Muscle of arm (tissue), 12 donors: Measurements from ENCODE around the gene KRT34. TPM values are rescaled to one million over a fixed set of nuclear protein-coding genes. Genes with fewer than 3 reads are reported as not detected.

Source experiments
- DNase-seq: peaks from one replicate; pipeline ENCODE4 v3.0.0-alpha.2; 2013
- polyA plus RNA-seq, 12 donors: library from polyadenylated mRNA; unstranded; fragments of 120-200 nt; gene quantifications; one replicate each; pipeline ENCODE4 v1.2.1, GENCODE V29; 2013; ENCODE audit not compliant: insufficient read length in 12 of 12

KRT34 gene
- polyA plus RNA-seq, 12 donors: 0.33 TPM; not detected in 11

DNA sequence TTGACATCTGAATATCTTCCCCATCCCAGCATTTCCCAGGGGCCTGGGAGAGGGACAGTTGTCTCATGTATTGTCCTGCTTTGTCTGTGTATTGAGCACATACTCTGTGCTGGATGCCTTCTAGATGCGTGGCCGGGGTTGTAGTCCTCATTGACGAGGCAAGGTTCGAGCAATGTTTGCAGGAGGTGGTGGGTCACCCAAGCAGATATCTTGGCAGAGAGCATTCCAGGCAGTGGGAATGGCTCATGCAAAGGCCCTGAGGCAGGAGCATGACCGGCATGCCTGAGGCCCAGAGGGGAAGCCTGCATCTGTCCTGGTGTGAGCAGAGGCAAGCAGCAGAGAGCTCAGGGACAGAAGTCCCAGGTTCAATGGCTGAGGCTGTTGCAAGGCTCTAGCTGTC, 49.0 kb downstream of the KRT34 start:
- DNase-seq: no peak

DNA sequence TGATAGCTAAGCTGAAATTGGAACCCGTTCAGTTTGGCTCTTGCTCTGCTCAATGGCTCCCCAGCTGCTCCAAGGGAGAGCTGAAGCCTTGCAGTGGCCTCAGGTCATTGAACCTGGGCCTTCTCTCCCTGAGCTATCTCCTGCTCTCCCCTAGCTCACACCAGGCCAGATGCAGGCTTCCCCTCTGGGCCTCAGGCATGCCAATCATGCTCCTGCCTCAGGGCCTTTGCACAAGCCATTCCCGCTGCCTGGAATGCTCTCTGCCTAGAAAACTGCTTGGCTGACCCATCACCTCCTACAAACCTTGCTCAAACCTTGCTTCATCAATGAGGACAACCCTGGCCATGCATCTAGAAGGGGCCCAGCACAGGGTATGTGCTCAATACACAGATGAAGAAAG, 49.9 kb downstream of the KRT34 start:
- no peak for DNase-seq

DNA sequence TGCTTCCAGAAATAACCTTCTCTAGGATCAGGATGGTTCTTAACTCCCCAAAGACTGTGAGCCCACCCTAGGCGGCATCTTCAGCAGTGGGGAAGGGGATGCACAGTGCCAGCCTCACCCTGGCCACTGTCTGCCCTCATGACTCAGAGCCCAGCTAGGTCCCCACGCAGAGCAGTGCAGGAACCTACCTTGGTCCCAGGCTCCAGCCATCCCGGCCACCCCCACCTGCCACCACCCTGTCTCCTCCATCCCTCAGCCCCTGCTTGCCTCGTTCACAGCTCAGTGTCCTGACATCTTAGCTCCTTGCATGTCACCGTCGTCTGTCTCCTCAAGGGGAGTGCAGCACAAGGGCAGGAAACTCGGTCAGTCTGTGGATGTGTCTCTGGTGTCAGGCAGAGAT, 50.5 kb downstream of the KRT34 start:
- no peak for DNase-seq

DNA sequence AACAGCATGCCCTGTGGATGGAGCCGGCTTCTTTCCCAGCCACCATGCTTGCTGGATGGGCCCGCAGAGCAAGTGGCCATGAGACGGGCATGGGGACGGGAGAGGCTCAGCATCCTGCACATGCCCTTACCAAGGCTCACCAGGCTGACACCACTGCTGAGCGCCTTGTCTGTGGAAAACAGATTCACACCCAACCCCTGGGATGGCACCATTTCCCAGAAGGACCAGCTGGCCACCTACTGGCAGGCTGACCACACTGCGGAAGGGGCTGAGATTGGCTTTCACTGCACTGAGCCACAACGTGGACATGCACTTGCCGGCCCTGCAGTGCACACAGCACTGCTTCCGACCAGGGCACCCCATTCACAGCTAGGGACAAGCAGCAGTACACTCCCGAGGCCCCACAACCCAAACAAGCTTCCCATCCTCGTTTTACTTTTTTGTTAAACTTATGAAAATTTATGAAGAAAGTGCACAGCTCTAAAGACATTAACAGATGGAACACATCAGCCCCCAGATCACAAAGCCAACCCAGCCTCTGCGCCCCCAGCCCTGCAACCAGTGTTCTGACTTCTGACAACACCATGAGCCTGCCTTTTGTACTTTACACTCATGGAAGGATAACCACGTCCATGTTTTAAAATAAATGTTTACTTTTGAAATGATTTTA, 52.7 kb downstream of the KRT34 start:
- DNase-seq: no peak

DNA sequence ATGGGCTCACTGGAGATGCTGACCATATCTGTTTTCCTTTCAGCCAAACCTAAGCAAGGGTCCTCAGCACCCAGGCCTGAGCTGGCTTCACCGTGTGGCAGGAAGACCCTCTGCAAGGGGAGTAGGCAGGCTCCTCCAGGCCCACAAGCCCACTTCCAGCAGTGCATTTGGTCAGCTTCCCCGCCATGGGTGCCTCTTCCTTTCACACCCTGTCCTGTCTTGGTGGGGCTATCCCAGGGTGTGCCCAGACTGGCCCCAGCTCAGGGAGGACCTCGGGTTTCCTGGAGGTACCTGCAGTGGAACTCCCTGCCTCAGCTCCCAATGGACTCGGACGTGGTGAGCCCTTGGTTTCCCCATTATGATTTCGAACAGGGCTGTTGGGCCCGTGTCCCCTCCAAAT, 53.9 kb downstream of the KRT34 start:
- no peak for DNase-seq

Other genes with a start within 250 kb of the KRT34 start
- not detected for gene KRTAP4-6, start 241.8 kb downstream of the KRT34 start, polyA plus RNA-seq
- not detected for gene KRTAP4-5, start 232.5 kb downstream of the KRT34 start, polyA plus RNA-seq
- gene KRTAP4-4, start 221.6 kb downstream of the KRT34 start, polyA plus RNA-seq: not detected
- not detected for gene KRTAP4-3, start 214.1 kb downstream of the KRT34 start, polyA plus RNA-seq
- not detected for gene KRTAP4-2, start 204.1 kb downstream of the KRT34 start, polyA plus RNA-seq
- gene KRTAP4-1, start 197.4 kb downstream of the KRT34 start, polyA plus RNA-seq: not detected
- gene KRTAP9-1, start 192.4 kb downstream of the KRT34 start, polyA plus RNA-seq: not detected
- not detected for gene KRTAP9-2, start 155.7 kb downstream of the KRT34 start, polyA plus RNA-seq
- not detected for gene KRTAP9-3, start 149.9 kb downstream of the KRT34 start, polyA plus RNA-seq
- gene KRTAP9-8, start 144.3 kb downstream of the KRT34 start, polyA plus RNA-seq: not detected
- not detected for gene KRTAP9-4, start 132.6 kb downstream of the KRT34 start, polyA plus RNA-seq
- gene KRTAP9-9, start 126.9 kb downstream of the KRT34 start, polyA plus RNA-seq: not detected
- under 1 TPM in 7 of 12 donors, not detected in 5; 0.11 to 0.65 (median 0.24) TPM for gene KRTAP9-6, start 116.9 kb downstream of the KRT34 start, polyA plus RNA-seq
- not detected for gene KRTAP9-7, start 106.6 kb downstream of the KRT34 start, polyA plus RNA-seq
- gene KRTAP29-1, start 79.5 kb downstream of the KRT34 start, polyA plus RNA-seq: not detected
- not detected for gene KRTAP16-1, start 73.0 kb downstream of the KRT34 start, polyA plus RNA-seq
- not detected for gene KRTAP17-1, start 66.6 kb downstream of the KRT34 start, polyA plus RNA-seq
- not detected for gene KRT33A, start 31.5 kb downstream of the KRT34 start, polyA plus RNA-seq
- under 1 TPM in 3 of 12 donors, not detected in 9; 0.13 to 0.15 (median 0.14) TPM for gene KRT33B, start 12.5 kb downstream of the KRT34 start, polyA plus RNA-seq
- 1 to 10 TPM in 10 of 12 donors, not detected in 2; 3.5 to 6.3 (median 4.4) TPM for gene KRT31, start 15.3 kb upstream of the KRT34 start, polyA plus RNA-seq
- gene KRT37, start 42.3 kb upstream of the KRT34 start, polyA plus RNA-seq: under 1 TPM in 1 of 12 donors, not detected in 11; 0.29 TPM
- gene KRT38, start 58.7 kb upstream of the KRT34 start, polyA plus RNA-seq: not detected
- gene KRT32, start 85.1 kb upstream of the KRT34 start, polyA plus RNA-seq: under 1 TPM in 1 of 12 donors, not detected in 11; 0.55 TPM
- under 1 TPM in 1 of 12 donors, not detected in 11; 0.11 TPM for gene KRT35, start 98.8 kb upstream of the KRT34 start, polyA plus RNA-seq
- under 1 TPM in 1 of 12 donors, not detected in 11; 0.23 TPM for gene KRT36, start 107.6 kb upstream of the KRT34 start, polyA plus RNA-seq
- 100 to 1,000 TPM in 3 of 12 donors, 1 to 10 TPM in 2, under 1 TPM in 1, not detected in 6; 0.63 to 746 (median 70.1) TPM for gene KRT13, start 123.3 kb upstream of the KRT34 start, polyA plus RNA-seq
- gene KRT15, start 136.6 kb upstream of the KRT34 start, polyA plus RNA-seq: 100 to 1,000 TPM in 1 of 12 donors, 10 to 100 TPM in 2, 1 to 10 TPM in 2, under 1 TPM in 2, not detected in 5; 0.13 to 365 (median 3.4) TPM
- gene KRT19, start 146.0 kb upstream of the KRT34 start, polyA plus RNA-seq: 100 to 1,000 TPM in 1 of 12 donors, 10 to 100 TPM in 3, 1 to 10 TPM in 3, under 1 TPM in 4, not detected in 1; 0.34 to 178 (median 1.4) TPM
- gene KRT9, start 189.8 kb upstream of the KRT34 start, polyA plus RNA-seq: under 1 TPM in 2 of 12 donors, not detected in 10; 0.17 to 0.44 TPM
- gene KRT14, start 204.6 kb upstream of the KRT34 start, polyA plus RNA-seq: 100 to 1,000 TPM in 1 of 12 donors, 10 to 100 TPM in 2, 1 to 10 TPM in 2, under 1 TPM in 3, not detected in 4; 0.18 to 229 (median 2.1) TPM
- 1 to 10 TPM in 2 of 12 donors, under 1 TPM in 1, not detected in 9; 0.90 to 3.9 (median 1.5) TPM for gene KRT16, start 230.5 kb upstream of the KRT34 start, polyA plus RNA-seq
- 1,000 to 10,000 TPM in 1 of 12 donors, 100 to 1,000 TPM in 2, 1 to 10 TPM in 2, under 1 TPM in 5, not detected in 2; 0.33 to 1,262 (median 2.2) TPM for gene KRT17, start 242.3 kb upstream of the KRT34 start, polyA plus RNA-seq